Skeletal muscle cell (primary cell): ENCODE measurements around the gene CDH15.
"Not testable (repeated sequence)": the region's sequence is repeated elsewhere in the genome, so short reads cannot be mapped to it uniquely, and the experiment has no call there.

Experiments
- DNase-seq: peaks from one replicate; pipeline ENCODE4 v3.0.0-alpha.2; 2010; ENCODE audit warnings: low read depth
- H3K4me3 ChIP-seq: 2 replicates; pipeline ENCODE4 v1.5.1; 2011; ENCODE audit warnings: low read depth, mild to moderate bottlenecking, control low read depth, low read length, moderate library complexity

Gene CDH15

GRCh38 chr16:89216315-89217137, 45.0 kb downstream of the CDH15 start:
- peak overlapping the region; percentile 97 for H3K4me3 ChIP-seq
- no peak for DNase-seq

- peak overlapping the region; percentile 97 for H3K4me3 ChIP-seq
- no peak for DNase-seq
Observed at GRCh38 chr16:89217138-89217387, 45.5 kb downstream of the CDH15 start.

DNA sequence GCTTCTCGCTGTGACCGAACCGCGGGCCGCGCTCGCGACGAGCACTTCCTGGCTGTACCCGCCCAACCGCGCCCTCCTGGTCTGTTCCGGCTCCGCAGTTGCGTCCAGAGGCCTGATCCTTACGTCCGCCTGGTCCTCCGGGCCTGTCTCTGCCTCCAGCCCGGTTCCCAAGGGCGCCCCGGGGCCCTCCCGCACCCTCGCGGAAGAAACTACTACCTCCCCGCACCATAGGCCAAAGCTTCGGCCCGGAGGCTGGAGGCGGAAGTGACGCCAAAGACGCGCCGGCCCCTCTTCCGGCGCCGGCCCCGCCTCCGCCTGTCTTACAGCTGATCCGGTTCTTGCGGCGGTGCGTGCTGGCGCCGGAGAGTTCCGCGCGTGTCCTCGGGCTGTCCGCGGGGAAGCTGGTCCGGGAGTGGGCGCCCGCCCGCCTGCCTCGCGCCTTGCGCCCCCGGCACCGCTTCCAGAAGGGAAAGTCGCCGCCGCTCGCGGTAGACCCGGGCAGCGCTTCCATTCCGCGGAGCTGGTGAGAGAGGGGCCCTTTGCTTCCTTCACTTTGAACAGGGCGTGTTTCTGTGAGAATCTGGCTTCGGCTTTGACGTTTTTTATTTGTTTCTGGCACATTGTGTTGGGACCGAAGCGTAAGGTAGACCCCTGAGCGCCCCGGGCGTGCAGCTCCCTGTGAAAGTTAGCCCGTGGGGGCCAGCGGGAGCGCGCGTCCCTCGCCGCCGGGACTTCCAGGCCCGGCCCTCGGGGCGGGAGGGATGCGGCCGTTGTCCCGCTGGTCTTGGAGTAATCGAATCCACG, 46.0 kb downstream of the CDH15 start, which contains the start of gene ZNF778:
Gene ZNF778 (plus strand): TSS at position 316 of the 804 bp plus-strand sequence. CDS start 3,425 bp downstream, outside the sequence.
- peak; percentile 36 for DNase-seq
- peak within 1 kb of the TSS; percentile 97 for H3K4me3 ChIP-seq

DNA sequence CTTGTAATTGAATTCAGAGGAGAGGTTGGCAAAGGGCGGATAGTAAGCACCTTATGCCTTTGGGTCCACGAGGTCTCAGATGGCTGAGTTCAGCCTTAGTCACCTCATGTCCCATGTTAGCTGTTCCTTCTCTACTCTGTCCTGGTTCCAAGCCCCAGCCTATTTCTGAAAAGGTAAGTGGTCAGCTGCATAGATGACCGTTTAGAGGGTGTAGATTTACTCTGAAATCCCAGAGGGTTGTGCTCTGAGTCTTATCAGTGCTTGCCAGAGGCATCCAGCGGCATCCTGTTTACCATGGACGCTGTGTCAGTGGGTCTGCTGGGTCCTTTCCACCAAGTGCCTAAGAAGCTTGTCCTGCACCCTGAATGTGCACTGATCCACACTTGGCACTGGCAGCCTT, 47.8 kb downstream of the CDH15 start:
- no peak for DNase-seq

DNA sequence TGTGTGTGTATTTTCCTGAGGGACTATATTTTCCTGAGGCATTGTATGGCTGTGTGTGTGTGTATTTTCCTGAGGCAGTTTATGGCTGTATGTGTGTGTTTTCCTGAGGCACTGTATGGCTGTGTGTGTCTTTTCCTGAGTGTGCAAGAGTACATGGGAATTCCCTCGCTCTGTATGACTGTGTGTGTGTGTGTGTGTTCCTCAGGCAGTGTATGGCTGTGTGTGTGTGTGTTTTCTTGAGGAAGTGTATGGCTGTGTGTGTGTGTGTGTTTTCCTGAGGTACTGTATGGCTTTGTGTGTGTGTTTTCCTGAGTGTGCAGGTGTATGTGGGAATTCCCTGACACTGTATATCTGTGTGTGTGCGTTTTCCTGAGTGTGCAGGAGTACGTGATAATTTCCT, 50.1 kb downstream of the CDH15 start:
- no peak overlapping the region for H3K4me3 ChIP-seq
- DNase-seq = no peak

More for the DNA sequence above, 47.8 kb downstream of the CDH15 start:
- no peak overlapping the region for H3K4me3 ChIP-seq

GRCh38 chr16:89222931-89223330, 51.4 kb downstream of the CDH15 start:
- no peak overlapping the region for H3K4me3 ChIP-seq
- DNase-seq = no peak

DNA sequence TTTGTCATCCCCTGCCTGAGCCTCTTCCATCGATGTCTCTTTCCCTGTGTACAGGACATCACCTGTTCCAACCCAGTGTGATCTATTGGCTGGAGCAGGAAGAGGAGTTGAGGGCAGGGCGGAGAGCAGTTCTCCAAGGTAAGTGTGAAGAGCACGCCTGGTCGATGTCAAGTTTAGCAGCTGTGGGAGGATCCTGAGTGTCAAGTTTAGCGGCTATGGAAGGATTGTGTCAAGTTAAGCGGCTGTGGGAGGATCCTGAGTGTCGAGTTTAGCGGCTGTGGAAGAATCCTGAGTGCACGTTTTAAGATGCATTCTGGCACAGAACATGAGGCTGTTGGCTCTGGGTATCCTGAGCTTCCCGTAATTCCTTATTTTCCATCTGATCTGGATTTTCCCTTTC, 53.1 kb downstream of the CDH15 start:
- H3K4me3 ChIP-seq = no peak overlapping the region
- DNase-seq = no peak

DNA sequence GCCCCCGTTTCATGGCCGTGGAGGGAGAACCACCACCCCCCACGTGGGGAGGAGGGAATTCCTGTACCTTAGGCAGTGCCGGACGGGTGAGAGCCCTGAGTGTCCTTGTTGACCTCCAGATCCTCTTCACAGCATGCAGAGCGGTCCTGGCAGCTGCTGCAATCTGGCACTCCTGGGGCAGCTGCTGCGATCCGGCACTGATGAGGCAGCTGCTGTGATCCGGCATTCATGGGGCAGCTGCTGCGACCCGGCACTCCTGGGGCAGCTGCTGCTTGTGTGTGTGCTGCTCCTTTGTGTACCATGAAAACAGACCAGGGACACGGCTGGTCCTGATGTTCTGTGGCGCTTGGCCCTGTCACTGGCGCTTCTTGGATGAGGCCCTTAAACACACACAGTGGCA, 58.7 kb downstream of the CDH15 start:
- peak; percentile 24 for DNase-seq
- no peak overlapping the region for H3K4me3 ChIP-seq

DNA sequence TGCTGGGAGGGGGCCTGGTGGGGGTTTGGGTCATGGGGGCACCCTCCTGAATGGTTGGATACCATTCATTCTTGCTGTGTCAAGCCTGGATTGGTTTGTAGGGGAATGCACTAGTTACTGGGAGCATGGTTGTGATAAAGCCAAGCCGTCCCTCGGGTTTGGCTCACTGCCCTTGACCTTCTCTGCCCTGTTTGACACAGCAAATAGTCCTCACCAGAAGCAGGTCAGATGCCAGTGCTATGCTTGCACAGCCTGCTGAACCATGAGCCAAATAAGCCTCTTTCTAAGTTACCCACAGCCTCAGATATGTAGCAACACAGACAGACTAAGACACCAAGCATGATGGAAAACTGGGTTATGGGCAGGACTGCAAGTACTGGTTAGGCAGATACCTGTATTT, 60.6 kb downstream of the CDH15 start:
- no peak overlapping the region for H3K4me3 ChIP-seq
- no peak for DNase-seq

GRCh38 chr16:89233678-89234490, 62.3 kb downstream of the CDH15 start:
- no peak for DNase-seq
- H3K4me3 ChIP-seq = no peak overlapping the region

DNA sequence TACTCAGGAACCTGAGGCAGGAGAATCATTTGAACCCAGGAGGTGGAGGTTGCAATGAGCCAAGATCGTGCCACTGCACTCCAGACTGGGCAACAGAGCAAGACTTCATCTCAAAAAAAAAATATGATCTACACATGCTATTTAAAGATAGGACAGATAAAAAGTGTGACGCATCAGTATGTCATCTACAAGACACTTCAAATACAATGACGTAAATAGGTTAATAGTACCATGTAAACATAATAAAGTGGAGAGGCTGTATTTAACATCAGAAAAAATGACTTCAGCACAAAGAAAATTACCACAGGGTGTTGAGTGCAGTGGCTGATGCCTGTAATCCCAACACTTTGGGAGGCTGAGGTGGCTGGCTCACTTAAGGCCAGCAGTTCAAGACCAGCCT, 66.2 kb downstream of the CDH15 start:
- DNase-seq = no peak

GRCh38 chr16:89241187-89242007, 69.8 kb downstream of the CDH15 start:
- peak; percentile 31 for DNase-seq
- H3K4me3 ChIP-seq = peak overlapping the region; percentile 87

More for the DNA sequence above, 66.2 kb downstream of the CDH15 start:
- no peak overlapping the region for H3K4me3 ChIP-seq

GRCh38 chr16:89242795-89243200, 71.2 kb downstream of the CDH15 start:
- no peak overlapping the region for H3K4me3 ChIP-seq
- no peak for DNase-seq

DNA sequence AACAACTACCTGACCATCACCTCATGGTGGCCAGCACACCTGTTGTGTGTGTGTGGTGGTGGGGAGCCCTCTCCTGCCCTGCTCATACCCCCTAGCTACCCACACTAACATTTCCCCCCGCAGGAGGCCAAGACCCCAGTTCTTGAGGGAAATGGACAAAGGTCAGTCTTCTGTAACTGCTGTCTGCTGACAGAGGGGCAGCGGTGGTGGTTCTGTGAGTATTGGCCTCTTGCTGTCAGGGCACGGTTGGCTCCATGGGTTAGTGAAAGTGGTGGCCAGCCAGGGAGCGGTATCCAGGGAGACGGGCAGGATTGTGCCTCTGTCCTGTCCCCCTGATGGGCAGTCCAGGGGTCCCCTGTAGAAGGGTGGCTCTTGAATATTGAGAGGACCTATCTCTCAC, 72.1 kb downstream of the CDH15 start:
- H3K4me3 ChIP-seq = no peak overlapping the region
- DNase-seq = no peak

- not testable (repeated sequence) for H3K4me3 ChIP-seq, DNase-seq
Observed at GRCh38 chr16:89244264-89244663, 72.7 kb downstream of the CDH15 start.

DNA sequence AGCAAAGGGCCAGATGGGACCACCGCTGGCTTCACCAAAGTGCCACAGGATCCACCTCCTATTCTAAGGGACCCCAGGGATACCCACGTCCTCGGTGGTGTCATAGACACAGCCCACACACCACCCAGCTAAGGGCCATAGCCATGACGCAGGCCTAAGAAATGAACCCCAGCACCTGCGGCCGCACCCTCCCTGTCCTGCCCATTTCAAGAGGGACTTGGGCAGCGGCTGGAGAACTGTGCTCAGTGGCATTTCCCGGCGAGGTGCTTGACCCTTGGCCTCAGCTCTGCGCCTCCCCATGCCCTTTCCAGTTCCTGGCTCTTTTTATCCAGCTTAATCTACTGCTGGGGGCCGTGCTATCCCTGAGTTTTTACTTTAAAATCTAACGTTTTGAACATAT, 73.2 kb downstream of the CDH15 start:
- no peak overlapping the region for H3K4me3 ChIP-seq
- DNase-seq = no peak
